NCI-H82 treated with DMSO at 0.1 percent for 48 hours (cell line): Measurements from ENCODE around the gene IL4.
"Not testable (repeated sequence)": the region's sequence is repeated elsewhere in the genome, so short reads cannot be mapped to it uniquely, and the experiment has no call there.

Experiments used
- DNase-seq: peaks from one replicate; lab custom pipeline; 2025; ENCODE audit not compliant: unreplicated experiment; lab: John Stamatoyannopoulos, UW

IL4 gene

DNA sequence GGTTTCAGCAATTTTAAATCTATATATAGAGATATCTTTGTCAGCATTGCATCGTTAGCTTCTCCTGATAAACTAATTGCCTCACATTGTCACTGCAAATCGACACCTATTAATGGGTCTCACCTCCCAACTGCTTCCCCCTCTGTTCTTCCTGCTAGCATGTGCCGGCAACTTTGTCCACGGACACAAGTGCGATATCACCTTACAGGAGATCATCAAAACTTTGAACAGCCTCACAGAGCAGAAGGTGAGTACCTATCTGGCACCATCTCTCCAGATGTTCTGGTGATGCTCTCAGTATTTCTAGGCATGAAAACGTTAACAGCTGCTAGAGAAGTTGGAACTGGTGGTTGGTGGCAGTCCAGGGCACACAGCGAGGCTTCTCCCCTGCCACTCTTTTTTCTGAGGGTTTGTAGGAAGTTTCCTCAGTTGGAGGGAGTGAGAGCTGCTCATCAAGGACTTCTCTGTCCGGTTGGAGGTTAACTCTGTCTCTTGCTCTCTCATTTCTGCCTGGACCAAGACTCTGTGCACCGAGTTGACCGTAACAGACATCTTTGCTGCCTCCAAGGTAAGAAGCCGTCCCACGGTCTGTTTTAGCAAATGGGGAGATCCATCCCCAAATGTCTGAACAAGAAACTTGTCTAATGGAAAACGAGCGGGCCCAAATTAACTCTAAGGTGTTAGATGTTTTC lies at the start of gene IL4:
Gene IL4 (plus strand): TSS at position 51 of the 692 bp plus-strand sequence. CDS start 62 bp downstream, at position 113.
- DNase-seq = no peak

- no peak for DNase-seq
Measured at GRCh38 chr5:132627470-132627869, 46.3 kb upstream of the IL4 start.

DNA sequence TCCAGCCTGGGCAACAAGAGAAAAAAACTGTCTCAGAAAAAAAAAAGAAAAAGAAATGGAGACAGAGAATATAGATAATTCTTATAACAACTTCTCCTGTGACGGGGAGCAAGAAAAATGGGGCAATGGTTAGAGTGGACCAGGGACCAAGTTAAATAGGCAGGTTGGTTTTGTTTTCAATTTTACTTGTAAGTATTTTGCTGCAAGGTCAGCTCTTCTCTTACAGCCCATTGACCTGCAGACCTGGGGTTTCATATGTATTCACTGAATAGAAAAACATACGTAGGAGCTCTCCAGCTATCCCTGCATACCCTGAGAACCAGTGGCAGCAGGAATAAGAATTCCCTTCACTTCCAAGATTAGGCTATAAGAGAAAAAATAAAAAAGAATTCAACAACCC lies 45.0 kb upstream of the IL4 start:
- no peak for DNase-seq

DNA sequence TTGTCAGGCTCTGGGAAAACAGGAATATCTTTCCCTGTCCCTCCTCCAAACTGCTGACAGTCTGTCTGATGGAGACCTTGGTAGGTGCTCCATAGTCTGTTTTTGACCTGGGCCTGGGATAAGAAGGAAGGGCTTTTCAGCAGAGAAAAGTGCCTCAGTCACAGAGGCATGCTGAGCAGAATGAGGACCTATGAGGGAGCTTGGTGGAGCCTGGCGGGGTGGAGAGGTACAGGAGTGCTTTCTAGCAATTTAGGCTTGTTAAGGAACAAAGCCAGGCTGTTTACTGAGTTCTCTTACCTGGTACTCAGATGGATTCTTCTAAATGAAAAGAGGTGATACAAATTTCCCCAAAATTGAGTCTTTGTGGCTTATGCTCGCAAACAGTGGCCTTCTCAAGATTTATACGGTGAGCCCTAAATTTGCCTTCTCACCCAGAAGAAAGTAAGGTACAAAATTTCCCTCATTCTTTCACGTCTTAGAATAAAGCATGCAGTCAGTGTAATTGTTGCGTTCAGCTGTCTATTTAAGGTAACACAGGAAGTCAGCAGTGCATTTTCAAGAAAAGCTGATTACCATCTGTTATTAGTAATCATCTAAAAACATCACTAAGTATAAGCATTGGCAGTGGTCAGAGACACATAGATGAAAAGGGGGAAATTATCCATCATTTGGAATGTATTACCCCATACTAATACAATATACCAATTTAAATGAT lies 44.4 kb upstream of the IL4 start:
- no peak for DNase-seq

DNA sequence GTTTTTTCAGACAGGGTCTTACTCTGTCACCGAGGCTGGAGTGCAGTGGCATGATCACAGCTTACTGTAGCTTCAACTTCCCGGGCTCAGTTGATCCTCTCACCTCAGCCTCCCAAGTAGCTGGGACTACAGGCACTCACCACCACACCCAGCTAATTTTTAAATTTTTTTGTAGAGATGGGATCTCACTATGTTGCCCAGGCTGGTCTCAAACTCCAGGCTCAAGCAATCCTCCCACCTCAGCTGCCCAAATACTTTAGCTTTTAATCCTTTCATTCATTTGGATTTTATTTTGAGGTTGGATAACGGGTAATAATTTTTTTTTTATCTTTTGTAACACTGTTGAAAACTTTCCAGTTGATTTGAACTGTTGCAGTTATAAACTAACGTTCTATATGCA lies 40.2 kb upstream of the IL4 start:
- DNase-seq = not testable (repeated sequence)

- no peak for DNase-seq
Measured at GRCh38 chr5:132635873-132636272, 37.9 kb upstream of the IL4 start.

- no peak for DNase-seq
Measured at GRCh38 chr5:132637241-132637640, 36.5 kb upstream of the IL4 start.

DNA sequence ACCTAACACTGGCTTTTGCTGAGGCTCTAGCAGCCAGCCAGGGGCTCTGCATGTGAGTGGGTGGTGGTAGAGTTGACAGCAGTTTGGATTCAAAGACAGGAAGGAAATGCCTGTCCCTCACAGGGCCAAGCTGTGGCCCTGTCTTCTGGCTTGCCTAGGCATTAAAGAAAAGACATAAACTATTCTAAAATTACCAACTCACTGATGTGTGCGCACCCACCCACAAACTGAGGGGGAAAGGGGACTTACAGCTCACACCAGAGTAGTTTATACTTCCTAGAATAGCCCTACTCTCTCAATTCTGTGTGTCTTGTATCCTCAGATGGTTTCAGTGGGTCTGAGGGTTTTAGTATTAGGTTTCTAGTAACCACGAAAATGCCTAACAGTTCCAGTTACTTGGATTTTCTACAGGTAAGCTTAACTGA lies 34.1 kb upstream of the IL4 start:
- DNase-seq = no peak

- DNase-seq = no peak
Measured at GRCh38 chr5:132640613-132641012, 33.2 kb upstream of the IL4 start.

DNA sequence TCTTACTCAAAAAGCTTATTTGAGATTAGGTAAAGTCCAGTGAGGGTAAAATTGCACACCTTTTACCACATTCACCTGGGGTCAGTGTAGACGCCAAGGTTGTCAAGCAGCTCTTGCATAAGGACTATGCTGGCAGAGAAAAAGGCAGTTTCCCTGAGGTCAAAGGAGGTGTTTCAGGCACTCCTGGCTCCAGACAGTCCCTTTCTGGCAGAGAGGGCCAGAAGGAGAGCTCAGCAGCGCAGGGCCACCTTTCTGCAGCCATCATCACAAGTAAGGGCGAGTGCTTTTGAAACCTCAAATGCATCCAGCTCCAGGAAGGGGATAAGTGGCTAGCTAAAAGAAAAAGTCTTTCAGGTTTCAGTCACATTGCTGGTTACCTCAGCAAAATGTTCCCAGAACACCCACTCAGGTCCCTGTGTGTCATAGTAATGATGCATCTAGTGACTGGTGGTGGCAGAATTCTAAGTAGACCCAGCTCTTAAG lies 32.5 kb upstream of the IL4 start:
- DNase-seq = no peak

- no peak for DNase-seq
Measured at GRCh38 chr5:132641841-132642240, 31.9 kb upstream of the IL4 start.

GRCh38 chr5:132644177-132644576 lies 29.6 kb upstream of the IL4 start:
- no peak for DNase-seq

DNA sequence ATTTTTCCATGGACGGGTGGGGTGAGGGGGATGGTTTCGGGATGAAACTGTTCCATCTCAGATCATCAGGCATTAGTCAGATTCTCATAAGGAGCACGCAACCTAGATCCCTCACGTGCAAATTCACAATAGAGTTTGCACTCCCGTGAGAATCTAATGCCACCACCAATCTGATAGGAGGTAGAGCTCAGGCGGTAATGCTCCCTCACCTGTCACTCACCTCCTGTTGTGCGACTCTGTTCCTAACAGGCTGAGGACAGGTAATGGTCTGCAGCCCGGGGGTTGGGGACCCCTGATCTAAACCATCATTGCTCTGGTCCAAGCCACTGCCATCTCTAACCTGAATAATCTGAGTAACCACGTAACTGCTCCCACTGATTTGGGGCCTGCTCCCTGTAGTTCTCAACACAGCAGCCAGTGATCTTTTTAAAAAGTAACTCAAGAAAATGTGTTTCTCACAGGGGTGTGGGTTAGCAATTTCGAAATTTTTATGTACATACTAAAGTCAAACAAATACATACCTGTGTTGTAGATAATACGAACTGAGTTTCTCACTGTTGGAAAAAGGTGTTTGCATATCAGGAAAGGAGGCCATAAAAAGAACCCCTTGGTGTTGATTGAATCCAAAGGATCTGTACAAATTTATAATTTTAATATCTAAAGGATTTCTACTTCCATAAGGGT lies 27.1 kb upstream of the IL4 start:
- no peak for DNase-seq

GRCh38 chr5:132647473-132647872 lies 26.3 kb upstream of the IL4 start:
- no peak for DNase-seq

GRCh38 chr5:132648355-132648754 lies 25.4 kb upstream of the IL4 start:
- DNase-seq = no peak

DNA sequence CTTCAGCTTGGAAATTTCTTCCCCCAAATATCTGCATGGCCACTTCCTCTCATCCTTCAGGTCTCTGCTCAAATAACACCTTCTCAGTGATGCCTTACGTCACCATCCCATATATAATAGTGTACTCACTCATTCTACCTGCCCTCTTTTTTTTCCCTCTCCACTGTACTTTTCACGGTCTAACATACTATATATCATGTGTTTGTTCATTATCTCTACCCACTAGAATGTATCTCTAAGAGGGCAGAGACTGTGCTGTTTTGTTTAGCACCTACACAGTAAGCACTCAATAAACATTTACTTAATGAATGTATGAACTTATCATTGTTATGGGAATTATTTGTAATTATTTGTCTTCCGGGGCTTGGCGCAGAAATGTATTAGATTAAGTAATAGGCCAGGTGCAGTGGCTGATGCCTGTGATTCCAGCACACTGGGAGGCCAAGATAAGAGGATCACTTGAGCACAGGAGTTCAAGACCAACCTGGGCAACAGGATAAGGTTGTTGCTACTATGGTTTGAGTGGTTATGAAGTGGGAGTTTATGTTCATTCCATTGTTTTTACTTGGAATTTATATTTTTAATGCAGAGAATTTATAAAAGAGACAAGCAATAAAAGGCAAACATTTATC lies 21.8 kb upstream of the IL4 start:
- DNase-seq = no peak

- no peak for DNase-seq
Measured at GRCh38 chr5:132653716-132654115, 20.1 kb upstream of the IL4 start.

DNA sequence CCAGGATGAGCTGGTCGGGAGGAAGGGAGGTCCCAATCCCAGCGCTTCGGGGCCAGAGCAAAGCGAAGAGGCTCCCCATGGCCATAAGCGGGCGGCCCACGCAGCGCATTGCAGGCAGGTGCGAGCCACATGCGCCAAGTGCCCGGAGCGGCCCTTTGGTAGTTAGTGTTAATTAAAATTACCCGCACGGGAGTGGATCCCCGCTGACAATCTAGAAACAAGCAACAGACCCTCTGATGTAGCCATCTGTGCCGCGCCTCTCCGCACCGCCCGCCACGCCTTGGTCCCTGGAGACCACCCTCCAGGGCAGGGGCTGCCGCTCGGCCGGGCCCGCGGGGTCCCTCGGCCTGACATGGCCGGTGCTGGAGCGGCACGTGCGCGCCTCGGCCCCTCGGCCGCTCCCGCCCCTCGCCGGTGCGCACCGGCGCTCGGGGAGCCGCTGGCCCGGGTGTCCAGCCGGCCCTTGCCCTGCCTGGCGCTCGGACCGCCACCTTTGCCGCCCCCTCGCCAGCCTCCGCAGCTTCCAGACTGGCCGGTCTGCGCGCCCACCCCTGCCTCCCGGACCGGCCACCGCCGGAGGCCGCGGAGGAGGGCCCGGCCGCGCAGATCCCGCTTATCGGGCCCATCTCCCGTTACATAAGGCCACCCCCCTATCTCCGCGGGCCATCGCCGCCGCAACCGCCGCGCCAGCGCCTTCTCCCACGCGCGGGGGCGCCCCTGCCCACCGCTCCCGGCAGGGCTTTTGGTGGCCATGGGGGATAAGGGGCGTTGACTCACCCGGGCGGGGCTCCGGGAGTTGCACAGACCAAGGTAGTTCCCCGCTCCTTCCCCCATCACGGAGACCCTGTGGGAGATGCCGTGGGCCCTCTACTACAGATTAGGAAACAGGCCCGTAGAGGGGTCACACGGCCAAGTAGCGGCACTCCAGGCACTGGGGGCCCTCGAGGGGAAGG lies 17.7 kb upstream of the IL4 start:
- DNase-seq = no peak

GRCh38 chr5:132656774-132657355 lies 16.9 kb upstream of the IL4 start:
- DNase-seq = no peak
